ENCODE measurements around the gene CTSW. TPM values are rescaled to one million over a fixed set of nuclear protein-coding genes. Genes with fewer than 3 reads are reported as not detected.
A peak's percentile ranks its signal among the peaks of the same experiment; 100 is the strongest.

Gene CTSW
- total RNA-seq, 2 experiments from 2014 or later: 11.1 to 13.2 TPM

DNA sequence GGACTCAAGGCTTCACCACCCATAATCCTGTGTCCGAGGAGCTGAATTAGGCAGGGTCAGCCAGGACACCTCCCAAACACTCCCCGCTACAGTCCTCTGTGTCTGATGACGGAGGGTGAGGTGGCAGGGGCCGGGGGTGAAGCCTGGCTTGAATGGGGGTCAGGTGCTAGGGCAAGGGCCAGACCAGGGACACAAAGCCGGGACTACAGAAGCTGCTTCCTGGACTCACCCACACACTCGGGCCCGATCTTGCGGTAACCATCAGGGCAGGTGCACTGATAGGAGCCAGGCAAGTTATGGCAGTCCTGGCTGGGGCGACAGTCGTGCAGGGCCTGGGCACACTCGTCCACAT lies 9.4 kb upstream of the CTSW start:
- ChIA-PET CTCF (interaction anchor here (2.4 to 7.0 kb wide), 2 partner anchors 10 to 16 kb away, joined by 32 to 151 read pairs; partner anchors contain the start of genes FIBP and MUS81), POLR2A (interaction anchor here (1.2 to 4.8 kb wide), 6 partner anchors 10 to 217 kb away, joined by 3 to 56 read pairs (median 10); partner anchors contain the start of genes CCDC85B, CFL1, FIBP and MUS81)
- Mint-ChIP-seq H3K36me3 (peaks cover 11% of the 10 kb centered on the region), H3K27ac (no peak overlapping the region), H3K9me3 (no peaks in the 10 kb centered on the region), H3K4me1 (ENCODE audit: low read depth) (peaks cover 15% of the 10 kb centered on the region), H3K4me3 (no peak overlapping the region), H3K27me3 (no peaks in the 10 kb centered on the region)
- no peak for DNase-seq
- intact Hi-C loops (cut with micrococcal nuclease): no loop called here

GRCh38 chr11:65870706-65871681 lies 8.6 kb upstream of the CTSW start:
- ChIA-PET CTCF (interaction anchor here (1.9 to 7.0 kb wide), 3 partner anchors 11 to 20 kb away, joined by 5 to 151 read pairs (median 32); partner anchors contain the start of genes CCDC85B, FIBP and MUS81), POLR2A (interaction anchor here (1.2 to 4.8 kb wide), 6 partner anchors 11 to 218 kb away, joined by 3 to 56 read pairs (median 10); partner anchors contain the start of genes CCDC85B, CFL1, FIBP and MUS81)
- peaks cover 10% of the 10 kb centered on the region for H3K36me3 Mint-ChIP-seq
- no peak overlapping the region for H3K4me3 Mint-ChIP-seq
- H3K4me1 Mint-ChIP-seq (ENCODE audit: low read depth): peaks cover 15% of the 10 kb centered on the region
- DNase-seq: no peak
- intact Hi-C loops (cut with micrococcal nuclease): no loop called here
- H3K27ac Mint-ChIP-seq: no peak overlapping the region
- H3K9me3 Mint-ChIP-seq: no peaks in the 10 kb centered on the region
- no peaks in the 10 kb centered on the region for H3K27me3 Mint-ChIP-seq

DNA sequence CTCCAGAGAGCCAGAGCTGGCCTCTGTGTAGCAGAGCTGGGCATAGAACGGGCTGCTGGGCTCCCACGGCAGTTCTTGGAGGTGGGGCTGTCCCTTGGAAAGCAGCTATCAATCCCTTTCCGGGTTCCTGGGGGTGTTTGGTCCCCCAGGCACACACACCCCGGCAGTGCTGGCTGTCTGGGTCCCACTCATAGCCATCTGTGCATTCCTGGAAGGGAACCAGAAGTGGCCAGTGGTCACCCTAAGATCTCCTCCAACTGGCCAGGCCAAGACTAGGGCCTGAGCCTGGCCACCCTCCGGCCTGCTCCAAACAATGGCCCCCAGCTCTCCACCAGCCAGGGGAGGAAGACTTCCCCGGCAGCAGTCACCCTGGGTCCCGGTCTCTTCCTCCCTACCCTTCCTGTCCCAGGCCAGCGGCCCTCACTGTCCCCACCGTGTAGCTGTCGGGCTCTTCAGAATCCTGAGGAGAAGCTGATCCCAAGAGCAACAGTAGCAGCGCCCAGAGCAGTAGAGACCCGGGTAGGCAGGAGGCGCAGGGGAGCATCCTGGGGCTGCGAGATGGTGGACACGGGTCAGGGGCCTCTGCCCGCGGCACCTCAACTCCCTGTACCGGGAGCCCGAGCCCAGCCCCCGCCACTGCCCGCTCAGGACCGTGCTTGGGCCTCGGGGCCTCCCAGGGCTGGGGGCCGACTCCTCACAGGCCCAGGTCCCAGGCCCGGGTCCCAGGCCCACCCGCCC lies 7.7 kb upstream of the CTSW start:
- POLR2A ChIA-PET: interaction anchor here (3.5 to 4.8 kb wide), 3 partner anchors 12 to 20 kb away, joined by 15 to 56 read pairs (median 29); partner anchors contain the start of genes CCDC85B, CFL1, FIBP and MUS81
- H3K9me3 Mint-ChIP-seq: no peaks in the 10 kb centered on the region
- H3K4me3 Mint-ChIP-seq: peak overlapping the region; percentile 12
- H3K4me1 Mint-ChIP-seq (ENCODE audit: low read depth): peaks cover 20% of the 10 kb centered on the region
- intact Hi-C loops (cut with micrococcal nuclease): loop anchor here (2.0 kb wide), 2 partner anchors 13 to 17 kb away; partner anchors contain the start of genes CFL1 and FIBP
- no peaks in the 10 kb centered on the region for H3K27me3 Mint-ChIP-seq
- CTCF ChIA-PET: interaction anchor here (1.9 to 7.0 kb wide), 3 partner anchors 12 to 19 kb away, joined by 5 to 151 read pairs (median 32); partner anchors contain the start of genes CCDC85B, FIBP and MUS81
- no peak for DNase-seq
- no peak overlapping the region for H3K27ac Mint-ChIP-seq
- H3K36me3 Mint-ChIP-seq: peaks cover 5% of the 10 kb centered on the region

GRCh38 chr11:65872586-65873317 lies 6.9 kb upstream of the CTSW start, which contains the start of gene EFEMP2:
Gene EFEMP2 (minus strand): TSS chr11:65872800. CDS start chr11:65872354, 446 bp downstream.
- DNase-seq: no peak
- intact Hi-C loops (cut with micrococcal nuclease): loop anchor here (2.0 kb wide), 2 partner anchors 14 to 16 kb away; partner anchors contain the start of genes CFL1 and FIBP
- peaks cover 1% of the 10 kb centered on the region for H3K36me3 Mint-ChIP-seq
- H3K9me3 Mint-ChIP-seq: no peaks in the 10 kb centered on the region
- H3K27ac Mint-ChIP-seq: peak within 1 kb of the TSS; percentile 81
- no peaks in the 10 kb centered on the region for H3K27me3 Mint-ChIP-seq
- peaks cover 20% of the 10 kb centered on the region for H3K4me1 Mint-ChIP-seq (ENCODE audit: low read depth)
- CTCF ChIA-PET: interaction anchor here (1.5 to 7.0 kb wide), 5 partner anchors 11 to 18 kb away, joined by 5 to 151 read pairs (median 19); partner anchors contain the start of genes CCDC85B, FIBP and MUS81
- POLR2A ChIA-PET: interaction anchor here (1.1 to 4.8 kb wide), 4 partner anchors 12 to 14 kb away, joined by 4 to 56 read pairs (median 8); partner anchors contain the start of genes CFL1 and MUS81
- H3K4me3 Mint-ChIP-seq: peak within 1 kb of the TSS; percentile 85

DNA sequence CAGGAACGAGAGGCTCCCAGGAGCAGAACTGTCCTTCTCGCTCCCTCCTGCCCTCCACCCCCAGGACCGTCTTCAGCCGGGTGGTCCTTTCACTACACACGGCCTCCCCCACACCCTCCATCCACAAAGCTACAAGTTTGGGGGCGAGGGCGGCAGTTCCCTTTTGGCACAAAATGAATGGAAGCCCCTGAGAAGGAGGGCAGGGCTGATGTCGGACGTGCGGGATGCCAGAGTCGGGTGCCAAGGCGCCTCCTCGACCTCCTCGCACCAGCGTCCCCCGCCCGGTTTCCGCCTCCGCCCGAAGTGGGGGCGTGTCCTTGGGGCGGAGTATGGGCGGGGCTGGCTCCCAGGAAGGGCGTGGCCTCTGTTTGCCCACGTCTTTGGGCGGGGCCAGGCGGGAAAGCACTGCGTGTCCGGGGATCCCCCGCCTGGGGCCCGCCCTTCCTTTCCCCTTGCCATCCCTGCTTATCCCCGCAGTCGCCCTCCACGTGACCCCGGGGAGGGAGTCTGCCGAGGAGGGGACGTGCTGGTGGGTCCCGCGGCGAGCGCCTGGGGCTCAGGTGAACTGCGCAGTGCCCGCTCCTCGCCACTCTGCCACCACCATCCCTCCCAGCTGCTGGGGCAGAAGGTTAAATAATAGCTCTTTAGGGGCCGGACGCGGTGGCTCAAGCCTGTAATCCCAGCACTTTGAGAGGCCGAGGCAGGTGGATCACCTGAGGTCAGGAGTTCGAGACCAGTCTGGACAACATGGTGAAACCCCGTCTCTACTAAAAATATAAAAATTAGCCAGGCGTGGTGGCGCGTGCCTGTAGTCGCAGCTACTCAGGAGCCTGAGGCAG lies 6.1 kb upstream of the CTSW start:
- ChIA-PET POLR2A (interaction anchor here (0.5 to 2.5 kb wide), 4 partner anchors 11 to 25 kb away, joined by 3 to 9 read pairs (median 6); partner anchors contain the start of gene MUS81), CTCF (interaction anchor here (1.0 to 7.0 kb wide), 6 partner anchors 9 to 55 kb away, joined by 3 to 151 read pairs (median 6); partner anchors contain the start of genes FIBP and MUS81)
- intact Hi-C loops (cut with micrococcal nuclease): loop anchor here (2.0 kb wide), 2 partner anchors 15 kb away; partner anchors contain the start of genes CFL1 and FIBP
- H3K27me3 Mint-ChIP-seq: no peaks in the 10 kb centered on the region
- DNase-seq: peak; percentile 98
- no peaks in the 10 kb centered on the region for H3K9me3 Mint-ChIP-seq
- H3K27ac Mint-ChIP-seq: peak overlapping the region; percentile 81
- H3K4me3 Mint-ChIP-seq: peak overlapping the region; percentile 85
- no peaks in the 10 kb centered on the region for H3K36me3 Mint-ChIP-seq
- H3K4me1 Mint-ChIP-seq (ENCODE audit: low read depth): peaks cover 20% of the 10 kb centered on the region

GRCh38 chr11:65880027-65880426 lies 390 bp downstream of the CTSW start:
- intact Hi-C loops (cut with micrococcal nuclease): no loop called here
- no peaks in the 10 kb centered on the region for H3K9me3 Mint-ChIP-seq
- ChIA-PET CTCF (interaction anchor here (0.6 to 5.0 kb wide), 4 partner anchors 8 to 371 kb away, joined by 3 to 33 read pairs (median 8); partner anchors contain the start of genes CFL1, FIBP, KAT5 and MUS81), POLR2A (interaction anchor here (1.5 kb wide), 1 partner anchor 9 kb away, joined by 4 read pairs; the partner anchor contains the start of gene FIBP)
- peaks cover 21% of the 10 kb centered on the region for H3K36me3 Mint-ChIP-seq
- no peak for DNase-seq
- H3K27ac Mint-ChIP-seq: peak overlapping the region; percentile 89
- H3K27me3 Mint-ChIP-seq: no peaks in the 10 kb centered on the region
- peaks cover 32% of the 10 kb centered on the region for H3K4me1 Mint-ChIP-seq (ENCODE audit: low read depth)
- no peak overlapping the region for H3K4me3 Mint-ChIP-seq

GRCh38 chr11:65880844-65881421 lies 1.3 kb downstream of the CTSW start:
- ChIA-PET POLR2A (interaction anchor here (1.0 kb wide), 1 partner anchor 20 kb away, joined by 3 read pairs; no protein-coding TSS in a partner anchor), CTCF (interaction anchor here (1.6 to 5.0 kb wide), 5 partner anchors 7 to 169 kb away, joined by 6 to 33 read pairs (median 8); partner anchors contain the start of genes CCDC85B, CFL1, FIBP and KAT5)
- no peak for DNase-seq
- Mint-ChIP-seq H3K4me3 (peak overlapping the region; percentile 35), H3K4me1 (ENCODE audit: low read depth) (peaks cover 36% of the 10 kb centered on the region), H3K36me3 (peaks cover 27% of the 10 kb centered on the region), H3K27ac (peak overlapping the region; percentile 89), H3K9me3 (no peaks in the 10 kb centered on the region), H3K27me3 (no peaks in the 10 kb centered on the region)
- intact Hi-C loops (cut with micrococcal nuclease): no loop called here

GRCh38 chr11:65882120-65883057 lies 2.8 kb downstream of the CTSW start:
- H3K27me3 Mint-ChIP-seq: no peaks in the 10 kb centered on the region
- H3K36me3 Mint-ChIP-seq: peaks cover 34% of the 10 kb centered on the region
- no peak overlapping the region for H3K4me3 Mint-ChIP-seq
- peaks cover 44% of the 10 kb centered on the region for H3K4me1 Mint-ChIP-seq (ENCODE audit: low read depth)
- no peak for DNase-seq
- no peak overlapping the region for H3K27ac Mint-ChIP-seq
- CTCF ChIA-PET: interaction anchor here (0.6 to 8.8 kb wide), 9 partner anchors 8 to 173 kb away, joined by 3 to 156 read pairs (median 6); partner anchors contain the start of genes CCDC85B, CFL1, KAT5 and MUS81
- POLR2A ChIA-PET: interaction anchor here (0.8 kb wide), 1 partner anchor 12 kb away, joined by 4 read pairs; no protein-coding TSS in a partner anchor
- intact Hi-C loops (cut with micrococcal nuclease): no loop called here
- H3K9me3 Mint-ChIP-seq: no peaks in the 10 kb centered on the region

All from activated CD4-positive, alpha-beta memory T cell treated with anti-CD3 and anti-CD28 coated beads for 36 hours (primary cell).